Cortex of kidney (tissue), 1 donor: ENCODE measurements around the gene LUZP2.

ENCODE experiments used
- DNase-seq: peaks from one replicate; lab custom pipeline; 2025; lab: John Stamatoyannopoulos, UW

The LUZP2 gene

GRCh38 chr11:24635588-24636290 is 138.9 kb downstream of the LUZP2 start:
- no peak for DNase-seq

DNA sequence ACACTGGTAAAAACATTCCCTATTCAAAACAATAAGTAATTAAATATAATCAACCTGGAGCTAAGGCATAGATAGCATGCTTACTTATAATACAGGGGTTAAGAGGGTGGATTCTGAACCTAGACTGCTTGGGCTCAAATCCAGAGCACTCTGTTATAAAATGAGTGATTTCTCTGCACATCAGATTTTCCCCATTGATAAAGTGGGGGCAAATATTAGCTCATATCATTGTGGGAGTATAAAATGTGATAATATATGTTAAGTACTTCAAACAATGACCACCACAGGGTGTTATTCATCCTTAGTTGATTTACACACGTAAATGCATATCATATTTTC is 139.4 kb downstream of the LUZP2 start:
- no peak for DNase-seq

GRCh38 chr11:24637520-24637919 is 140.7 kb downstream of the LUZP2 start:
- no peak for DNase-seq

- no peak for DNase-seq
Measured at GRCh38 chr11:24642648-24643047, 145.8 kb downstream of the LUZP2 start.

GRCh38 chr11:24645563-24645962 is 148.7 kb downstream of the LUZP2 start:
- DNase-seq = no peak

DNA sequence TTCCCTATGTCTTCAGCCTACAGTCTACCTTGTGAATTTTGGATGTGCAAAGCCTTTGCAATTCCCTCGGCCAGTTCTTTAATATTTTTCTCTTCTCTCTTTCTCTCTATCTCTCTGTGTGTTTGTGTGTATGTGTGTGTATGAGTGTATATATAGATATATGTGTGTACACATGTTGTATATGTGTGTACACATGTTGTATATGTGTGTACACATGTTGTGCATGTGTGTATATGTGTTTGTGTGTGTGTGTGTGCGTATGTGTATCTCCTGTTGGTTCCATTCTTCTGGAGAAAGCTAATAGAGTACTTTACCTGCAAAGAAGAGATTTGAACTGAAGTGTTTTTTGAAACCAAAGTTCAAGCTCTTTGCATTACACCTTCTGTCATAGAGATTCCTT is 155.0 kb downstream of the LUZP2 start:
- no peak for DNase-seq

DNA sequence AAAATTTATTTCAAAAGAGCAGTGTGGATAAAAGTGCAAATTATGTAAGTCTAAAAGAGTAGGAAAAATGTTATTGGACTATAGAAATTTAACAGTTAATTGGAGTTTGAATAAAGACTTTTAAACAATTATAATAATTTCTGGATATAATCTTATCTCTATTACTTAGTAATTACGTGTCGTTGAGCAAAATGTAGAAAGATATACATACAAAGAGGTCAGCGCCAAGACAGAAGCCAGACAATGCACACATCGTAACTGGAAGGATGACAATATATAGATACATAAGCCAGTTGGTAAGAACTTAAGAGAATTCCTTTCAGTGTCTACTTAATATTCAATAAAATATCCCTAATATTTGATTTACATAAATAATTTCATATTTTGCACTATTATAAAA is 157.0 kb downstream of the LUZP2 start:
- DNase-seq = no peak

- no peak for DNase-seq
Measured at GRCh38 chr11:24661331-24661730, 164.5 kb downstream of the LUZP2 start.

DNA sequence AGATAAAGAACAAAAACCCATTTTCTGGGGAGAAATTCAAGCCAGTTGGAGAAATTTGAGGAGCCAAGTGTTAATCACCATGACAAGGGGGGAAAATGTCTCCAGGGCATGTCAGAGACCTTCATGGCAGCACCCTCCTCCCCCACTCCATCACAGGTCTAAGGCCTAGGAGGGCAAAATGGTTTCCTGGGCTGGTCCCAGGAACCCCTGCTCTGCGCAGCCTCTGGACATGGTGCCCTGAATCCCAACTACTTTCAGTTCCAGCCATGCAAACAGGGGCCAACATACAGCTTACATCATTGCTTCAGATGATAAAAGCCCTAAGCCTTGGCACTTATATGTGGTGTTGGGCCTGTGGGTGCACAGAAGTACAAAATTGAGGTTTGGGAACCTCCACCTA is 167.5 kb downstream of the LUZP2 start:
- no peak for DNase-seq

DNA sequence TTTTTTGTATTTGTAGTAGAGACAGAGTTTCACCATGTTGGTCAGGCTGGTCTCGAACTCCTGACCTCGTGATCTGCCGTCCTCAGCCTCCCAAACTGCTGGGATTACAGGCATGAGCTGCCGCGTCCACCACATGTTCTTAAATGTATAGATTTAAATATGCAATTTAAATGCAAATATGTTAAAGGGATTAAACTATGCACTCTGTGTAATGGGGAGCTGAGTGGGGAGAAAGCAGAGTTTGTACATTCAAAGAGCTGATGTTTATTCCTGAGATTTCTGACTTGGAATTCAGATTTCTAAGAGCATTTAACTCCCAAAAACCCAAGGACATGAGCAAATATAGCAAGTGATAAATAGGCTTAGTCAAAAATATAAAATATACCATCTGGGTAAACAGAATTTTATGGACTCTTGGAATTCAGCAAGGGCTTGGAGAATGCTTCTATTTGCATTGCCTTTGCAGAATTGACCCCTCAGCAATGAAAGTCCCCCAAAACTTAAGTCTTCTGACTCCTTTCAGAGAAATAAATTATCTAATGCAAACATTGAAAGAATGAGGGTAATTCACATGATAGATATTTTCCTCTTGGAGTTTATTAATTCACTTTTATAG is 170.6 kb downstream of the LUZP2 start:
- no peak for DNase-seq

GRCh38 chr11:24678703-24679348 is 182.0 kb downstream of the LUZP2 start:
- no peak for DNase-seq

- no peak for DNase-seq
Measured at GRCh38 chr11:24679821-24680351, 183.0 kb downstream of the LUZP2 start.

GRCh38 chr11:24683583-24683982 is 186.7 kb downstream of the LUZP2 start:
- no peak for DNase-seq

DNA sequence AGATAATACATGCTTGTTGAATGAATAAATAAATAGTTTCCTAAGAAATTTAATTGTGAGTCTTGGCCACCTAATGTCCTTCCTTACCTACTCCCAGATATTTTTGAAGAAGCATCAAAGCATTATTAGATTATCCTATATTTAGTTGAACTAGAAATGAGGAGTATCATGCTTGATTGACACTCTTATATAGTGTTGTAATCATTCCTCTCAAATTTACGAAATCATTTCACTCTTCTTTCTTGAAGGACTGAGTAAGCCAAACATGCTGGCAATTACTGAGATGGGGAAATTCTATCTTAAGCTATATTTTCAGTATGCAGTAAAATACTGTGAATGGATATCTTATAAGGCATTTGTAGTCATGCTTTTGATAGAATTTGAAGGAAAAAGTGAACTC is 189.0 kb downstream of the LUZP2 start:
- DNase-seq = no peak

- DNase-seq = no peak
Measured at GRCh38 chr11:24687531-24688147, 190.8 kb downstream of the LUZP2 start.

DNA sequence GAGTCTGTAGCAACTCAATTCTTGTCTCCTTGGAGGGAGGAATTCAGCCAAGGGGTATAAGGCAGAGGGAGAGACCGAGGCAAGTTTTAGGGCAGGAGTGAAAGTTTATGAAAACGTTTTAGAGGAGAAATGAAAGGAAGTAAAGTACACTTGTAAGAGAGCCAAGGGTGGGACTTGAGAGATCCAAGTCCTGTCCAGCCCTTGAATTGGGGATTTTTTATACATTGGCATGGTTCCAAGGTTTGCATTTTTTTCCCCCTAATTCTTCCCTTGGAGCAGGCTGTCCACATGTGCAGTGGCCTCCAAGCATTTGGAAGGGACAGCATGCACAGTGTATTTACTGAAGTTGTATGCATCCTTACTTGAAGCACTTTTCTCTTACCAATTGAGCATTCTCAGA is 192.1 kb downstream of the LUZP2 start:
- no peak for DNase-seq

- DNase-seq = no peak
Measured at GRCh38 chr11:24697522-24698111, 200.8 kb downstream of the LUZP2 start.

DNA sequence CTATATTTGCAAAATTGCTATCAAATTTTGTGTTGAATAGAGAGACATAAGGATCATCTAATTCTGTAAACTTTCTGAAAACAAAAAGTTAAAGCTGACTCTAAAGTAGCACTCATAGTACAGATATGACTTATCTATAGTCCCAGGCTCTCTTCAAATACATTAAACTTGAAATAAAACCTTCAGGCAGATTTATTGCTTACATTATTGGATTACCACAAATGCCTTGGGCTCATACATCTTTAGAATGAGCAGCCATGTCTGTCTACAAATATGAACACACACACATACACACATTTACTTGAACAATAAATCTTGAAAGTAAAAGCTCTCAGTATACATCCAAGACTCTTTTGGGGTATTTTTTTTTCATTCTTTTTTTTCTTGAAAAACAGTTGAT is 207.9 kb downstream of the LUZP2 start:
- DNase-seq = no peak

- no peak for DNase-seq
Measured at GRCh38 chr11:24705474-24705873, 208.6 kb downstream of the LUZP2 start.

- DNase-seq = no peak
Measured at GRCh38 chr11:24708616-24709015, 211.8 kb downstream of the LUZP2 start.

DNA sequence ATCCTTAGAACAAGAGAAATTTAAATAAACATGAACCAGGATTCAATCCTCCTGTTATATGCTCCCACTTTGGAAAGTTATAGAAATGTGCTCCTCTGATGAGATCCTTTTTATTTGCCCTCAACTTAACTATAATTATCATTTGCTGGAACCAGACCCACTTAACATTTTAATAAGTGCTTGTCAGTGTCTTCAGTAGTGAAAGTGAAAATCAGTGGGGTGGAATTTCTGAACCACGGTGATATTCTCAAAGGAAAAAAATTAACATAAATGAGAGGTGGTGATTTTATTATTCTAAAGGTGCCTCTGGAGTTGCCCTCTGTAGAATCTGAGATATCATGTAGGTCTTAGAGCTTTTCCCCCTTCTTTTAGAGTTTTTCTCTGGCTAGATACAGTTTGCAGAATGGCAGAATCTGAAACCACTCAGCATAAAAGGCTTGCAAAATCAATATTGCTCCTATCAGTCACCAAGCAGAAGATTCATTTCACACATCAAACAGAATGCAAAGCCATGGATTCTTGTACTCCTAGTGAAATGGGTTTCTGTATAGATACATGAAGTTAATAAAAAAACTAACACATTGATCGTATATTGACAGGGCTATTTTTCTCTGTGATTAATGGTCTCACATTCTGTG is 213.2 kb downstream of the LUZP2 start:
- no peak for DNase-seq

DNA sequence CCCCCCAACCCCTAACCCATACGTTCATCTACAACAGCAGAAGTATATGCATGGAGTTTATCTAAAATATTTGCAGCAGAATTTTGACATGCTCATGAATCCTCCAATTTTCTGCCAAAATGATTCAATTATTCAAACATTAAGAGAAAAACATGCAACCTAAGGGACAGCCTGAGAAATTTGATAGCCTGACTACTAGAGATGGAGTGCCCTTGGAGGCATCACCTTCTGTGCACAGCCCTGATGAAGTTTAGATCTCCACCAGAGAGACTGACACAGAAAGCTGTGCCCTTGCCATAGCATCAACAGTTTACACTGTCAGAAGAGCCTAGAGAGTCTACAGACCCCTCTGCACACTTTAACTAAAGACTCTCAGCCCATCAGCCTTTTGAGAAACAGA is 217.7 kb downstream of the LUZP2 start:
- DNase-seq = no peak
